Heart right ventricle (tissue), 16 donors: ENCODE measurements around the gene TICRR. TPM values are rescaled to one million over a fixed set of nuclear protein-coding genes. Genes with fewer than 3 reads are reported as not detected.

Experiments
- ATAC-seq, 8 donors: fragments of 200-7000 bp; cut with Tn5 transposase; one replicate each; pipeline ENCODE4 v1.9.1; 2020; ENCODE audit warnings: mild to moderate bottlenecking in 8 of 8, moderate library complexity in 8 of 8, moderate number of reproducible peaks in 1 of 8
- DNase-seq, 2 donors: peaks; one replicate each; pipeline ENCODE4 v3.0.0-alpha.2; 2020
- H3K27ac ChIP-seq, 10 donors: fragments of 200-600 bp; sonication (generic) in 2 of 10; one replicate each; pipeline versions ENCODE4 v1.5.0 to v1.8.0; 2020 to 2022; ENCODE audit warnings: mild to moderate bottlenecking in 3 of 10
- H3K27me3 ChIP-seq, 7 donors: fragments of 200-600 bp; one replicate each; pipeline ENCODE4 v1.8.0; 2021 to 2022; ENCODE audit warnings: mild to moderate bottlenecking in 2 of 7
- H3K36me3 ChIP-seq, 9 donors: fragments of 200-600 bp; sonication (generic) in 1 of 9; one replicate each; pipeline versions ENCODE4 v1.5.0 to v1.8.0; 2020 to 2022; ENCODE audit warnings: mild to moderate bottlenecking in 2 of 9
- H3K4me1 ChIP-seq, 9 donors: fragments of 200-600 bp; sonication (generic) in 1 of 9; one replicate each; pipeline versions ENCODE4 v1.5.0 to v1.8.0; 2020 to 2022; ENCODE audit warnings: mild to moderate bottlenecking in 4 of 9
- H3K4me3 ChIP-seq, 10 donors: fragments of 200-600 bp; sonication (generic) in 2 of 10; one replicate each; pipeline versions ENCODE4 v1.5.0 to v1.8.0; 2020 to 2022; ENCODE audit warnings: mild to moderate bottlenecking in 7 of 10, moderate library complexity in 2 of 10
- H3K9me3 ChIP-seq, 11 donors: fragments of 200-600 bp in 10 of 11; sonication (generic) in 2 of 11; one replicate each; pipeline versions ENCODE4 v1.5.0 to v1.8.0; 2013 to 2022; ENCODE audit warnings: mild to moderate bottlenecking in 2 of 11, control low read depth in 1 of 11, moderate library complexity in 1 of 11
- CTCF ChIP-seq, 9 donors: fragments of 200-600 bp; sonication (generic) in 2 of 9; IDR thresholded peaks; one replicate each; pipeline versions ENCODE4 v1.5.0 to v1.8.0; 2021 to 2022; ENCODE audit warnings: antibody characterized with exemption in 9 of 9, mild to moderate bottlenecking in 5 of 9, moderate library complexity in 1 of 9
- WGBS, 2 donors: extraction: QIAGEN DNeasy Blood & Tissue Kit; methylation state at CpG; one replicate each; pipeline ENCODE4 v1.1.7; 2013; ENCODE audit warnings: inconsistent platforms in 1 of 2; 5-methylcytosine and 5-hydroxymethylcytosine counted together
- intact Hi-C, 10 donors: fragments of 100-400 bp; cut with DNase I; formaldehyde crosslinking; loops; one replicate each; pipeline versions ENCODE4 v1.11.1 to v1.14.2; 2022
- polyA plus RNA-seq, 2 donors: library from polyadenylated mRNA; stranded (reverse); fragments of 200-250 nt; gene quantifications; one replicate each; pipeline ENCODE4 v1.2.3, GENCODE V29; 2013
- total RNA-seq, 10 donors: library from RNA; stranded (reverse); fragmentation: NEBNext Ultra II Directional in 3 of 10; extraction: Animal tissue kit (Norgen Biotek cat#: 25700) in 3 of 10; gene quantifications; one replicate each; pipeline versions ENCODE4 v1.2.1 to v1.2.4, GENCODE V29; 2021 to 2023
- donor health status: Arrhythmogenic right ventricular cardiomyopathy.
- donor health status: ischemic (EF 13 %, LVEDD 7.1; RV severe dilation, severe dysfunction).
- donor health status: healthy with polysubstance abuse.
- donor health status: DM: no; HTN: yes; CAD: no.
- donor health status: DM: no; HTN: no; CAD: no.
- donor health status: ischemic (EF 25% LVEDD 6.9; RV normal size, moderate dysfunction).
- donor health status: ischemic (EF 25% LVEDD 5.7; RV mildly dilated, moderate dysfunction).
- donor health status: healthy.
- donor health status: DM: yes; HTN: yes; CAD: no.
- donor health status: Ischemic cardiomyopathy.
- donor health status: ischemic (EF 35%, LVEDD 5.7; RV mildly dilated, moderate dysfunction).
- donor health status: nonischemic (EF 11% LVEDD 7.7; RV severe dilation, severe dysfunction).
- donor health status: DM: yes; HTN: yes; CAD: no.
- donor health status: PGD.
- donor health status: ischemic (EF 29% LVEDD 5.4; RV normal size, mild dysfunction).
- donor health status: nonischemic (EF 23%, LVEDD 6.1; RV moderate dilation, normal function).

TICRR gene
- total and polyA plus RNA-seq, 12 donors = under 0.01 to 0.93 (median 0.05) TPM; not detected in 6

GRCh38 chr15:89664441-89665350 is 89.4 kb downstream of the TICRR start:
- 84 to 86% methylated on average over 13 of the region's 13 CpGs for WGBS, 2 donors
- H3K27ac ChIP-seq = peak overlapping the region; percentile 82 to 96 (median 90)
- peak overlapping the region in 9 of 10 donors; percentile 22 to 60 (median 57) for H3K4me3 ChIP-seq
- TF ChIP-seq CTCF (IDR thresholded peaks at IDR 0.05) = no peak
- no peak for ATAC-seq
- H3K27me3 ChIP-seq = peaks cover 0 to 10% (median 0%) of the 10 kb centered on the region in 7 donors
- no peak for DNase-seq
- intact Hi-C loops = no loop called here
- H3K9me3 ChIP-seq = no peaks in the 10 kb centered on the region
- H3K36me3 ChIP-seq = no peaks in the 10 kb centered on the region
- H3K4me1 ChIP-seq = peaks cover 12 to 31% (median 27%) of the 10 kb centered on the region in 9 donors

- peak overlapping the region; percentile 82 to 96 (median 90) for H3K27ac ChIP-seq
- TF ChIP-seq CTCF (IDR thresholded peaks at IDR 0.05) = no peak
- H3K9me3 ChIP-seq = no peaks in the 10 kb centered on the region
- DNase-seq (peak; percentile 61 to 76), ATAC-seq (peak; percentile 57 to 89 (median 71))
- 2% methylated on average over 60 to 72 of the region's 72 CpGs for WGBS, 2 donors
- H3K36me3 ChIP-seq = no peaks in the 10 kb centered on the region
- H3K27me3 ChIP-seq = peaks cover 0 to 10% (median 0%) of the 10 kb centered on the region in 7 donors
- intact Hi-C loops = no loop called here
- H3K4me3 ChIP-seq = peak overlapping the region in 9 of 10 donors; percentile 22 to 60 (median 57)
- H3K4me1 ChIP-seq = peaks cover 12 to 31% (median 27%) of the 10 kb centered on the region in 9 donors
Measured at GRCh38 chr15:89665449-89666181, 90.3 kb downstream of the TICRR start.

- Histone ChIP-seq H3K27ac (peak overlapping the region; percentile 82 to 96 (median 90)), H3K9me3 (no peaks in the 10 kb centered on the region), H3K36me3 (no peaks in the 10 kb centered on the region), H3K4me1 (peaks cover 12 to 31% (median 27%) of the 10 kb centered on the region in 9 donors), H3K4me3 (peak overlapping the region in 8 of 10 donors; percentile 22 to 60 (median 58)), H3K27me3 (peaks cover 0 to 10% (median 0%) of the 10 kb centered on the region in 7 donors)
- TF ChIP-seq CTCF (IDR thresholded peaks at IDR 0.05) = no peak
- DNase-seq (no peak), ATAC-seq (peak in 5 of 8 donors; percentile 2 to 32 (median 19))
- intact Hi-C loops = no loop called here
- WGBS, 2 donors = 92 to 95% methylated on average over 8 of the region's 8 CpGs
Measured at GRCh38 chr15:89666184-89666857, 91.1 kb downstream of the TICRR start.
